Stimulated activated naive CD8-positive, alpha-beta T cell treated with anti-CD3 and anti-CD28 coated beads, Interleukin-15, Interleukin-2, amounts not matched to agents 100 ng/mL and 50 ng/mL, for 24 hours (primary cell): Measurements from ENCODE around the gene ARL5C.
A peak's percentile ranks its signal among the peaks of the same experiment; 100 is the strongest.

Source experiments
- H3K27ac Mint-ChIP-seq: one replicate; pipeline ENCODE4 v1.8.0; 2021; ENCODE audit warnings: mild to moderate bottlenecking, mixed read lengths
- H3K27me3 Mint-ChIP-seq: one replicate; pipeline ENCODE4 v1.8.0; 2021; ENCODE audit warnings: mixed read lengths
- H3K36me3 Mint-ChIP-seq: one replicate; pipeline ENCODE4 v1.8.0; 2021; ENCODE audit warnings: low read depth, mixed read lengths
- H3K4me1 Mint-ChIP-seq: one replicate; pipeline ENCODE4 v1.8.0; 2021; ENCODE audit warnings: low read depth, mixed read lengths
- H3K4me3 Mint-ChIP-seq: one replicate; pipeline ENCODE4 v1.8.0; 2021; ENCODE audit warnings: mild to moderate bottlenecking, mixed read lengths
- H3K9me3 Mint-ChIP-seq: one replicate; pipeline ENCODE4 v1.8.0; 2021; ENCODE audit warnings: mixed read lengths

ARL5C gene

GRCh38 chr17:39197380-39198185, 31.6 kb upstream of the ARL5C start, which contains the start of gene CACNB1:
TSS of gene CACNB1 (minus strand) at chr17:39197669. CDS start at chr17:39197495, 174 bp downstream.
- Mint-ChIP-seq H3K36me3 (peaks cover 38% of the 10 kb centered on the region), H3K9me3 (no peaks in the 10 kb centered on the region), H3K4me3 (peak within 1 kb of the TSS; percentile 85), H3K4me1 (peaks cover 51% of the 10 kb centered on the region), H3K27ac (peak within 1 kb of the TSS; percentile 78), H3K27me3 (no peaks in the 10 kb centered on the region)

GRCh38 chr17:39196808-39197291, 30.9 kb upstream of the ARL5C start:
- Mint-ChIP-seq H3K27ac (no peak overlapping the region), H3K4me1 (peaks cover 44% of the 10 kb centered on the region), H3K36me3 (peaks cover 34% of the 10 kb centered on the region), H3K9me3 (no peaks in the 10 kb centered on the region), H3K27me3 (no peaks in the 10 kb centered on the region), H3K4me3 (peak overlapping the region; percentile 85)

GRCh38 chr17:39196241-39196807, 30.4 kb upstream of the ARL5C start:
- H3K4me3 Mint-ChIP-seq = peak overlapping the region; percentile 85
- peaks cover 29% of the 10 kb centered on the region for H3K36me3 Mint-ChIP-seq
- no peaks in the 10 kb centered on the region for H3K9me3 Mint-ChIP-seq
- peak overlapping the region; percentile 40 for H3K27ac Mint-ChIP-seq
- no peaks in the 10 kb centered on the region for H3K27me3 Mint-ChIP-seq
- H3K4me1 Mint-ChIP-seq = peaks cover 40% of the 10 kb centered on the region

GRCh38 chr17:39195568-39196160, 29.7 kb upstream of the ARL5C start:
- Mint-ChIP-seq H3K9me3 (no peaks in the 10 kb centered on the region), H3K4me3 (peak overlapping the region; percentile 20), H3K27me3 (no peaks in the 10 kb centered on the region), H3K27ac (peak overlapping the region; percentile 52), H3K4me1 (peaks cover 37% of the 10 kb centered on the region), H3K36me3 (peaks cover 22% of the 10 kb centered on the region)

- Mint-ChIP-seq H3K4me3 (no peak overlapping the region), H3K27ac (no peak overlapping the region), H3K4me1 (peaks cover 36% of the 10 kb centered on the region), H3K27me3 (no peaks in the 10 kb centered on the region), H3K9me3 (no peaks in the 10 kb centered on the region), H3K36me3 (peaks cover 16% of the 10 kb centered on the region)
Observed at GRCh38 chr17:39194985-39195524, 29.1 kb upstream of the ARL5C start.

- H3K27ac Mint-ChIP-seq = no peak overlapping the region
- H3K4me1 Mint-ChIP-seq = peaks cover 29% of the 10 kb centered on the region
- peaks cover 14% of the 10 kb centered on the region for H3K36me3 Mint-ChIP-seq
- no peaks in the 10 kb centered on the region for H3K9me3 Mint-ChIP-seq
- H3K4me3 Mint-ChIP-seq = no peak overlapping the region
- H3K27me3 Mint-ChIP-seq = no peaks in the 10 kb centered on the region
Observed at GRCh38 chr17:39194089-39194984, 28.4 kb upstream of the ARL5C start.

GRCh38 chr17:39193346-39193745, 27.4 kb upstream of the ARL5C start:
- Mint-ChIP-seq H3K27me3 (no peaks in the 10 kb centered on the region), H3K4me3 (no peak overlapping the region), H3K4me1 (peaks cover 19% of the 10 kb centered on the region), H3K36me3 (peaks cover 14% of the 10 kb centered on the region), H3K9me3 (no peaks in the 10 kb centered on the region), H3K27ac (no peak overlapping the region)

GRCh38 chr17:39192901-39193300, 26.9 kb upstream of the ARL5C start:
- Mint-ChIP-seq H3K9me3 (no peaks in the 10 kb centered on the region), H3K4me1 (peaks cover 14% of the 10 kb centered on the region), H3K36me3 (peaks cover 14% of the 10 kb centered on the region), H3K4me3 (no peak overlapping the region), H3K27me3 (no peaks in the 10 kb centered on the region), H3K27ac (peak overlapping the region; percentile 6)

- Mint-ChIP-seq H3K4me3 (no peak overlapping the region), H3K27ac (no peak overlapping the region), H3K4me1 (peaks cover 13% of the 10 kb centered on the region), H3K27me3 (no peaks in the 10 kb centered on the region), H3K9me3 (no peaks in the 10 kb centered on the region), H3K36me3 (peaks cover 19% of the 10 kb centered on the region)
Observed at GRCh38 chr17:39191750-39192510, 26.0 kb upstream of the ARL5C start.

- Mint-ChIP-seq H3K4me1 (no peaks in the 10 kb centered on the region), H3K27ac (no peak overlapping the region), H3K4me3 (no peak overlapping the region), H3K27me3 (no peaks in the 10 kb centered on the region), H3K9me3 (no peaks in the 10 kb centered on the region), H3K36me3 (peaks cover 21% of the 10 kb centered on the region)
Observed at GRCh38 chr17:39187152-39187830, 21.3 kb upstream of the ARL5C start.

GRCh38 chr17:39186481-39187002, 20.6 kb upstream of the ARL5C start:
- no peaks in the 10 kb centered on the region for H3K9me3 Mint-ChIP-seq
- peaks cover 19% of the 10 kb centered on the region for H3K36me3 Mint-ChIP-seq
- H3K4me1 Mint-ChIP-seq = no peaks in the 10 kb centered on the region
- no peak overlapping the region for H3K4me3 Mint-ChIP-seq
- no peak overlapping the region for H3K27ac Mint-ChIP-seq
- H3K27me3 Mint-ChIP-seq = no peaks in the 10 kb centered on the region

GRCh38 chr17:39183720-39184119, 17.8 kb upstream of the ARL5C start:
- H3K9me3 Mint-ChIP-seq = no peaks in the 10 kb centered on the region
- H3K36me3 Mint-ChIP-seq = peaks cover 20% of the 10 kb centered on the region
- no peak overlapping the region for H3K27ac Mint-ChIP-seq
- H3K4me3 Mint-ChIP-seq = no peak overlapping the region
- no peaks in the 10 kb centered on the region for H3K4me1 Mint-ChIP-seq
- H3K27me3 Mint-ChIP-seq = no peaks in the 10 kb centered on the region

- Mint-ChIP-seq H3K27ac (no peak overlapping the region), H3K27me3 (no peaks in the 10 kb centered on the region), H3K4me3 (no peak overlapping the region), H3K9me3 (no peaks in the 10 kb centered on the region), H3K36me3 (peaks cover 23% of the 10 kb centered on the region), H3K4me1 (no peaks in the 10 kb centered on the region)
Observed at GRCh38 chr17:39183045-39183444, 17.1 kb upstream of the ARL5C start.
